Fibroblast of peridontal ligament (primary cell): ENCODE data around the gene FBXL17.
A peak's percentile ranks its signal among the peaks of the same experiment; 100 is the strongest.

Experiments
- DNase-seq: peaks from one replicate; pipeline ENCODE4 v3.0.0-alpha.2; 2010; ENCODE audit errors: extremely low read depth

FBXL17 gene

DNA sequence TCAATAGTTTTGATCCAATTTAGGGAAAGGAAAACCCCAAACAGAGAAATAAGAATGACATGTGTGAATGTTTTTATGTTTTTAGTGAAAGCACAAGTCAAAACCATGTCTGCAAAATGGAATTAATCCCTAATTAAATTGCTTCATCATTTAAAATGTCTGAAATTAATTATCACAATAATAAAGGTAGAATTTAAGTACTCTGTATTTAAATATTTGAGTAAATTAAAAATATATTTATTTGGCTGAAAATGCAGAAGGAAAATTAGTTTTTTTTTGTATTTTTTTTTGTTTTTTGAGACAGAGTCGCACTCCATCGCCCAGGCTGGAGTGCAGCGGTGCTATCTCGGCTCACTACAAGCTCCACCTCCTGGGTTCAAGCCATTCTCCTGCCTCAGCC, 380.7 kb downstream of the FBXL17 start:
- DNase-seq: no peak

GRCh38 chr5:107997338-107997980, 384.4 kb downstream of the FBXL17 start:
- peak; percentile 15 for DNase-seq

DNA sequence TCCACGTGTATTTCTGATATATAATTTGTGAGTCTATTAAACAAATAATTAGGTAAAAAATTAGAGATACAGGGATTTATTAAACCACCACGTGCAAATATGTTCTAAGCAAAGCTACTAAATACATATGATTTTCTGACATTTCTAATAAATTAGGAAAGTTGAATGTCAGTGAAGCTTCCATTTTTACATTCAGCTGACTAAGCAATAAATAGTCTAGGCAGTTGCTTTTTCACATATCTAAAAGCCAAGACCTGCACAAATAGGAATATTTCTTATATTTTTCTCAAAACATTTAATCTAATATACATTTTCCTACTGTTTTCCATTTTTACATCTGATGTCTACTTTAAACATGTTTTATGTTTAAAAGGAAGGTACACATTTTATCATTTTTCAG, 388.6 kb downstream of the FBXL17 start:
- no peak for DNase-seq

GRCh38 chr5:107990881-107991810, 390.8 kb downstream of the FBXL17 start:
- DNase-seq: no peak

DNA sequence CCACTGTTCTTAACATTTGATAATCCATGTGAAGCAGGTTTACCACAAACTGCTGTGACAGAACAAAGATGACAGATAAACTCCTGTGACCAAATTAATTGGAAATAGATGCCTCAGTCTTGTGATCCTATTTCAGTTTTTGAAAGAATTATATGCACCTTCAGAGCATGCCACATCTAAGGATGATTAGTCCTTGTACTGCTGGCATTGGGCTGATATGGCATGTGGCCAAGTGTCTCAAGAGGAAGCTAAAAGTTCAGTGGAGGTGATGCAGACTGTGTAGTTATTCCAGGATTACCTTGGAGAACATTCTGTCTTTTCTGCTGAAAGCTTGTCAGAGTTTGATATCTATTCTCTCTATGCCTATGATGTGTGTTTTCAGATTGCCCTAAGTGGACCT, 396.8 kb downstream of the FBXL17 start:
- no peak for DNase-seq

GRCh38 chr5:107982703-107983425, 399.0 kb downstream of the FBXL17 start:
- no peak for DNase-seq

- peak; percentile 43 for DNase-seq
These were observed 400.8 kb downstream of the FBXL17 start for GRCh38 chr5:107980923-107981692.

- no peak for DNase-seq
These were observed 402.0 kb downstream of the FBXL17 start for GRCh38 chr5:107979900-107980299.

DNA sequence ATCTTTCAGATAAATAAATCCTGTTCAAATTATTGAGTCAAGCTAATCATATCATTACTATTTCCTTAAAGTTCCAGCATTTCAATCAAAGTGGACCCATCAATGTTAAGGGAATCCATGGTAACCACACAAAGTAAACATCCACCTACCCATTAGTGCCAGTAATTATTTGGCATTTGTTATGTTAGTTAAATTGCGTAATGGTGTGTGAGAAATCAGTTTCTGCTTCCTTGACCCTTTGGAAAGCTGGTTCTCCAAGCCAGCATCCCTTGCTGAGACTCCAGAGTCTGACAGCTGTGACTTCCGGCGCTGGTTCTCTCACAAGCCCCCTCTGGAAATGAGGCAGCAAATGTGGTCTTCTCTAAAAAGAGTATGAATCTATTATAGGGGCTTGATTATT, 402.6 kb downstream of the FBXL17 start:
- peak; percentile 51 for DNase-seq

- no peak for DNase-seq
These were observed 404.3 kb downstream of the FBXL17 start for GRCh38 chr5:107977550-107978071.

- no peak for DNase-seq
These were observed 406.3 kb downstream of the FBXL17 start for GRCh38 chr5:107975568-107975967.

GRCh38 chr5:107971846-107972245, 410.1 kb downstream of the FBXL17 start:
- no peak for DNase-seq

GRCh38 chr5:107969847-107970246, 412.1 kb downstream of the FBXL17 start:
- peak; percentile 31 for DNase-seq

- DNase-seq: peak; percentile 33
These were observed 412.9 kb downstream of the FBXL17 start for GRCh38 chr5:107968998-107969397.

GRCh38 chr5:107968406-107968843, 413.5 kb downstream of the FBXL17 start:
- peak; percentile 45 for DNase-seq

- no peak for DNase-seq
These were observed 415.7 kb downstream of the FBXL17 start for GRCh38 chr5:107966201-107966600.

DNA sequence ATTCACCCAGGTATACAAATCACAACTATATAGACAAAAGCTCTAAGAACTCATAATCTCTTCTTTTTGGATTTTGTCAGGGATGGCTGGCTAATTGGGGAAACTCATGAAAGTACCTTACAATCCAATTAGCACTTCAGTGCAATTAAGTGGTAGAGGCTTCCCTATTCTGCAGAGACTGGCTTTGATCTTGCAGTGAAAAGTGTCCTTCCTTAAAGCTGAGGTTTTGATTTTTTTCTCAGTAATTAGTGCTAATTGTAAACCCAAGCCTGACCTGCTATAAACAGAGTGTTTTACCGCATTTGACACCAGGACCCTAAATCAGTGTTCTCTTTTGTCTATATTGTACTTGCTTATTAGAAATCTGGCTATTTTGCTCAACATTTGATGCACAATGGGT, 417.2 kb downstream of the FBXL17 start:
- DNase-seq: no peak

- no peak for DNase-seq
These were observed 422.2 kb downstream of the FBXL17 start for GRCh38 chr5:107959573-107960279.

DNA sequence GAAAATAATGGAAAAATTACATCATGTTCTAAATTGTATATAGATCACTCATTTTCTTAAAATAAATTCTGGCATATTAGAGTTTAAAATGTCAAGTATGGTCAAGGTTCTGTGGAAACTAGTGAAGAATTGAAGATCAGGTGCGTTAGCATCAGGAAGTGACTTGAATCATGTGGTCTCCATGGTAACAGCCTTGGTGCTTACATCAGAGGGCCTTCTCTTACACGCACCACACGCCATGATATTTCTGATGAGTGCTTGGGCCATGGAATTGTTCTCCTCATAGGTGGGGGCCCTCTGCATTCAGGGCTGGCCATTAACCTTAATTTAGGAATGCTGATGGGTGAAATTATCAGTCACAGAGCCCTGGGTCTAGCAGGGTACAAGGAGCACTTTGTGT, 423.0 kb downstream of the FBXL17 start:
- DNase-seq: no peak

- no peak for DNase-seq
These were observed 423.5 kb downstream of the FBXL17 start for GRCh38 chr5:107958432-107958831.

DNA sequence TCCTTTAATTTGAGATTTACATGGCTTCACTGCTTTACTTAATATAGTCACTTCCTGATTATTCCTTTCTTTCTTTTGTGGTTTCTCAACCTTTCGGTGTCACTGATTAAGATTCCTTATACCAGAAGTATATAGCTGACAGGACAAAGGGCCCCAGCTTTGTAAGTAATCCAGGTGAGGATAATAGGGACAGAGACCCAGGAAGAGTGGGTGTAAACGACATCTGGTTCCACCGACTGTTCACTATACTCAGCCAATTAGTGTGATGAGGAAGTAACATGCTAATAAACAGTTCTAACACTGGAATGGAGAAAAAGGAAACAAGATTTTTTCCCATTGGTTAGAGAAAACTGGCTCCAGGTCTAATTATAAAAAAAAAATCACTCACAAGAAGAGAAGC, 424.8 kb downstream of the FBXL17 start:
- no peak for DNase-seq
